ENCODE data around the gene BRPF3.

DNA sequence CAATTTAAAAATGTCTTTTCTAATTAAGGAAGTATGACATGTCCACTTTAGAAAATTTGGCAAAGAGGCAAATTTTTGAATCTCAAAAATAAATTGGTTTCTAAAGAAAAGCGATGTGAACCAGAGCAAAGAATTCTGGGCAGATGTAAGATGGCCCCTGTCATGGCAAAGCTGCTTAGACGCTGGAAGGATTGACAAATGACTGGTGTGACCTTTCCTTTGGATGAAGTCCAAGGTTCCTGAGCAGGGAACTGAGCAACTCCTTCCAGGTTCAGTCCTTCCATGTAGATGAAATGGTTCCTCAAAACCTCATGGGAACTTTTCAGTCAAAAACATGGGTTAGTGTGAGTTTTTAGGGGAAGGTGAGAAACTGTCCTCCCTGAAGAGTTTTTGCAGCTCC lies 25.1 kb downstream of the BRPF3 start:
- no peak for TF ChIP-seq POLR2A (IDR thresholded peaks at IDR 0.05)
- TF ChIP-seq, protein P1, sequence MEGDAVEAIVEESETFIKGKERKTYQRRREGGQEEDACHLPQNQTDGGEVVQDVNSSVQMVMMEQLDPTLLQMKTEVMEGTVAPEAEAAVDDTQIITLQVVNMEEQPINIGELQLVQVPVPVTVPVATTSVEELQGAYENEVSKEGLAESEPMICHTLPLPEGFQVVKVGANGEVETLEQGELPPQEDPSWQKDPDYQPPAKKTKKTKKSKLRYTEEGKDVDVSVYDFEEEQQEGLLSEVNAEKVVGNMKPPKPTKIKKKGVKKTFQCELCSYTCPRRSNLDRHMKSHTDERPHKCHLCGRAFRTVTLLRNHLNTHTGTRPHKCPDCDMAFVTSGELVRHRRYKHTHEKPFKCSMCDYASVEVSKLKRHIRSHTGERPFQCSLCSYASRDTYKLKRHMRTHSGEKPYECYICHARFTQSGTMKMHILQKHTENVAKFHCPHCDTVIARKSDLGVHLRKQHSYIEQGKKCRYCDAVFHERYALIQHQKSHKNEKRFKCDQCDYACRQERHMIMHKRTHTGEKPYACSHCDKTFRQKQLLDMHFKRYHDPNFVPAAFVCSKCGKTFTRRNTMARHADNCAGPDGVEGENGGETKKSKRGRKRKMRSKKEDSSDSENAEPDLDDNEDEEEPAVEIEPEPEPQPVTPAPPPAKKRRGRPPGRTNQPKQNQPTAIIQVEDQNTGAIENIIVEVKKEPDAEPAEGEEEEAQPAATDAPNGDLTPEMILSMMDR (IDR thresholded peaks at IDR 0.05 in 4 of 5, conservative IDR thresholded peaks at IDR 0.05 in 1 of 5), result no peak

Measured in gastrocnemius medialis (tissue), 4 donors.